A549 treated with RU486 at 1 μM for 4 hours (cell line): ENCODE measurements around the gene OR4N5. TPM values are rescaled to one million over a fixed set of nuclear protein-coding genes. Genes with fewer than 3 reads are reported as not detected.

Source experiments
- total RNA-seq: library from RNA; stranded (reverse); fragments of 200-300 nt; extraction: Qiagen RNA extraction; gene quantifications from 5 replicates; pipeline ENCODE4 v1.2.3, GENCODE V29; 2022; ENCODE audit warnings: low read depth

The OR4N5 gene, protein sequence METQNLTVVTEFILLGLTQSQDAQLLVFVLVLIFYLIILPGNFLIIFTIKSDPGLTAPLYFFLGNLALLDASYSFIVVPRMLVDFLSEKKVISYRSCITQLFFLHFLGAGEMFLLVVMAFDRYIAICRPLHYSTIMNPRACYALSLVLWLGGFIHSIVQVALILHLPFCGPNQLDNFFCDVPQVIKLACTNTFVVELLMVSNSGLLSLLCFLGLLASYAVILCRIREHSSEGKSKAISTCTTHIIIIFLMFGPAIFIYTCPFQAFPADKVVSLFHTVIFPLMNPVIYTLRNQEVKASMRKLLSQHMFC
- total RNA-seq = not detected in 5 replicates

DNA sequence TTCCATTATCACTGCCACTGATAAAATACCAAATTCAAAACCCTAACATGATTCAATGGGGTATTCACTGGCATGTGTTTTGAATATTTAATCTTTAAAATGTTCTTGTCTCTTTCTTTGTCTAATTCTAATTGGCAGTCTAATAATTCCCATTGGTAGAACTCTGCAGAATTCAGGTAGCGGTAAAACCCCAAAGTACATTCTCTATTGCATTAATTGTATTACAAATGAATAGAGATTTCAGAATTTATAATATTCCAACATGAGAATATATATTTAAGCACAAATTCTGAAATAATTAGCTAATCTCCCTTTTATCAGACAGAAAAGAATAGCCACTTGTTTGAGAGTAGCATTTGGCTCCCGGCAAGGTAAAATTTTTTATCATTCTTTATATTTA, at the start of gene OR4N5:
Gene OR4N5 (plus strand): TSS at position 301 of the 400 bp plus-strand sequence. CDS start 4,916 bp downstream, outside the sequence.

DNA sequence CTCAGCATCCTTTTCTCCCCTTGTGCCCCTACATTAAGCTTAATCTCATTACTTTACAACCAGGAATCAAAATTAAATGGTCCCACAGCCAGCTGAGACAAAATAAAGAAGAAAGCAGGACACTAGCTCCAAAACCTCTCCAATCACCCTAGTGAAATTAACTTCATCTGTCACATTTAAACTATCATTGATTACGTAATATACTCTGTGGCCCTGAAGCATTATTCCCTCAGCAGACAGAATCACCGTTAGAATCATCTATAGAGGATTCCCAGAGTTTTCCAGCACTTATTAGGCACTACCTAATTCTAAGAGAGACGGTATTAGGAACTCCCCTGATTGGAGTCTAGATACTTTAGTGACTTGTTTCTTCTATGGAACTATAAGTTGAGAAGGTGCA, 28.2 kb upstream of the OR4N5 start, which contains the start of gene OR4K17:
Gene OR4K17 (plus strand): TSS at position 302 of the 400 bp plus-strand sequence. CDS start 6,761 bp downstream, outside the sequence.

DNA sequence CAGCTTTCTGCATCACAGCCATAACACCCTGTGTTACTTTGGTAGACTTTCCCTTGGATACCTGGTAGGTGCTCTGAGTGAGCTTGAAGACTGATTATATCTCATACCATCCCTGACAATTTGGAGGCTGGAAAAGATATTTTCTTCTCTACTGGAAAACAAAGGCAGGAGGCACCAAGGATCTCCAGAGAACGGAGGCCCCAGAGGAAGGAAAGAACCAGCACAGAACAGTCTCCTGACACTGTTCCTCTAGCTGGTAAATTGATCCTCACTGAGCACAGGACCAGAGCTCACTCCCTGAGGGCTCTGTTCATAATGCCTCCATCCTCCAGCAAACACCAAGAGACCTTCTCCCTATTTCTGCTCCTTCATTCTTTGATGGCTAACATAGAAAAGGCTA, 52.0 kb downstream of the OR4N5 start, which contains the start of gene OR11G2:
Gene OR11G2 (plus strand): TSS at position 301 of the 400 bp plus-strand sequence. CDS start 6,542 bp downstream, outside the sequence.

Other genes starting within 250 kb of the OR4N5 start
- gene OR4K5, start 218.2 kb upstream of the OR4N5 start, total RNA-seq = not detected in 5 replicates
- not detected in 5 replicates for gene OR4K1, start 207.9 kb upstream of the OR4N5 start, total RNA-seq
- not detected in 5 replicates for gene OR4K15, start 163.2 kb upstream of the OR4N5 start, total RNA-seq
- not detected in 5 replicates for gene OR4Q2, start 136.7 kb upstream of the OR4N5 start, total RNA-seq
- gene OR4K14, start 119.5 kb upstream of the OR4N5 start, total RNA-seq = not detected in 5 replicates
- not detected in 5 replicates for gene OR4K13, start 102.8 kb upstream of the OR4N5 start, total RNA-seq
- gene OR4L1, start 78.8 kb upstream of the OR4N5 start, total RNA-seq = not detected in 5 replicates
- gene OR4K17, start 28.1 kb upstream of the OR4N5 start, total RNA-seq = not detected in 5 replicates
- gene OR11G2, start 52.1 kb downstream of the OR4N5 start, total RNA-seq = not detected in 5 replicates
- not detected in 5 replicates for gene OR11H6, start 84.9 kb downstream of the OR4N5 start, total RNA-seq
- gene OR11H7, start 90.2 kb downstream of the OR4N5 start, total RNA-seq = not detected in 5 replicates
- not detected in 5 replicates for gene OR11H4, start 100.5 kb downstream of the OR4N5 start, total RNA-seq
- 18.3 to 25.0 TPM (median 20.4 TPM) in 5 replicates for gene TTC5, start 167.1 kb downstream of the OR4N5 start, total RNA-seq
- 38.7 to 52.9 TPM (median 41.0 TPM) in 5 replicates for gene CCNB1IP1, start 194.5 kb downstream of the OR4N5 start, total RNA-seq
- gene PARP2, start 204.8 kb downstream of the OR4N5 start, total RNA-seq = 19.5 to 25.9 TPM (median 22.4 TPM) in 5 replicates